Measurements from ENCODE around the gene IFNA13.

The IFNA13 gene

DNA sequence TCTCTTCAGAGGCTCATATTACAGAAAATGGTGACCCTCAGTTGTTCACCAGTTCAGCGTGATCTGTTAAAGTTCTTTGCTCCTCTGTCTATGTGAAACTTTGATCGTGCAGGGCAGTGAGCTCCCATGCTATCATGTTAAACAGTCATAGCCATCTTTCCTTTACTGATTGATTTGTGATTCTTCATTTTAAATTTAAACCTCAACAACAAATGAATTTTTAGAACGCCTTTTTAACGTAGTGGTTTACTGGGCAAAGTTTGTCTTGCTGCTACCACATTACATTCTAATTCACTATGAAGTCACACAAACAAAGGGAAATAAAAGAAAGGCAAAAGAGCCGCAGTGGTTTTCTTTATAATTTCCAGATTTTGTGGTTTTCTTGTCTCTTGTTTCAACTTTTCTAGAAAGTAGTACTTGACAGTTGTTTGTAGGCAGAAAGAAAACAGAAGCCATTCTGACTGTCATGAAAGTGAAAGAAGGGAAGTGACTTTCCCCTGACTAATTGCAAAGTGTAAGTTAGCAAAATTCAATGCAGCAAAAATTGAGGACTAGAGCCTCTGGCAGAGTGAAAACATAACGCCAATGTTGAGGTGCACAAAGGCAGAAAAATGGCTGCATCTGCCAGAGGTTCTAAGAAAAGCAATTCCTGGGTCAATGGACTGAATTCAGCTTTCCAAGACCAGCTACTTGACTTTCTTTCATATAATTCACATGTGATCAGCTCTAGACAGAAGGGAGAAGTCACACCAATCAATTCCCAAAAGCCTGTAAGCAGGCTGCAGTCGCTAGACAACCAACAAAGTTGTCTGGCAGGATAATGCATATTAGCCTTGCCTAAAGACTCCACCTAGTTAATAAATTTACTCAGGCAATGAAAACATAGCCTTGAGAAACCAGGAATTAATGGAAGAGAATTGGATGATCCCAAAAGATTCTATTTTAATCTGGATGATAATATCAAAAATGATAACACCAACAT lies 10.1 kb downstream of the IFNA13 start:
- DNase-seq = no peak

DNA sequence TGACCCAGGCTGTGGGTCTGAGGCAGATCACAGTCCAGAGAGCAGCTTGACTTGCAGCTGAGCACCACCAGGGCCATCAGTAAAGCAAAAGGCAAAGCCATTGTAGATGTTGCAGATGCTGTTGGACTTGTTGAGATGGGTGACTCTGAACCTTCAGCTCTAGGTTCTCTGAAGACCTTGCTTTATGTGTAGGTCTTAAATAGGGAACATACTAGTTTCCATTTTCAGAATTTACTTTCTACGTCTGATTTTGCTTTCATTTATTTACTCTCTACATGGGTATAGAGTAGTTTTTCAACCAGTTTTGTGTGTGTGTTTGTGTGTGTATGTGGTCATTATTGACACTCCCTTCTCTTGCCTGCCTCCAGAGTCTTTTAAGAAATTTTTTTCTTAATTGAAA lies 17.1 kb downstream of the IFNA13 start, which contains the start of gene IFNA6:
Gene IFNA6, minus strand, starts transcription at position 101 of the 400 bp plus-strand sequence. Its CDS starts 0 bp downstream, at position 101.
- DNase-seq = no peak

DNA sequence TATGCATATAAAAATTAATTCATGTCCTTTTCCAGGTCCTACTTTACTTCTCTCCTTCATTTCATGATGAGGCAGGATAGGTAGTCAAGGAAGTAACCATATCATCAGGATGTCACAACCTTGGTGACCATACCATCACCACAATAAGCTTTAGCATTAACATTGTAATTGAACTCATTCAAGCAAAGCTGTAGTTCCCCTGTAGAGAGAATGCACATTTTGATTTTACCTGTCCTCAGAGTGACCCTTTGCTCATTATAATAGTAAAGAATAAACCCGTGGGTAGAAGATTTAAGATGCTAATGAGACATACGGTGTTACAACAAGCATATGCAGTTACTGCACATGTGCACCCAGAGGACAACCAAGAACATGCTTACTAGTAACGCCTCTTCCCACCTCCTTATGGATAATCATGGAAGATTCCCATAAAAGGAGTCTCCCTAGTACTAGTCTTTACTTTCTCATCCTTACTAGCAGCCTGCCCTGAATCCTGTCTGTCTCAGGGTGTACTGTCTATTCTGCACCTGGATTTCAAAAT lies 19.4 kb downstream of the IFNA13 start:
- DNase-seq = no peak

DNA sequence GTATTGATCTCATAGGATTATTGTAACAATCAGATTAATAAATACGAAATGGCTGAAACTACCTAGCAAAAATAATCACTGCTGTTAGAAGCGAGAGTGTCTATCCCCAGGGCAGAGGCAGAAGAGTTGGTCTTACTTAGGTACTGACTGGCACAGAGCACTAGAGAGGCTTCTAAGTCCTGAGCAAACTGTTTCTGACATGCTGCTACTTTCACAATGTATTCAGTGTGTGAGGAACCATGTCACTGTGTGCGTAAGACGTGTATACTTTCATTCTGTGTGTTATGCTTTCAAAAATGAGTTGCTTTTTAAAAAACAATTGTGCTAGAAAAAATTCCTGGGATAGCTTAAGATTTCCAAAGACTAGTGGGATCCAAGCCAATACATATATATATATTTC lies 27.1 kb downstream of the IFNA13 start:
- DNase-seq = no peak

DNA sequence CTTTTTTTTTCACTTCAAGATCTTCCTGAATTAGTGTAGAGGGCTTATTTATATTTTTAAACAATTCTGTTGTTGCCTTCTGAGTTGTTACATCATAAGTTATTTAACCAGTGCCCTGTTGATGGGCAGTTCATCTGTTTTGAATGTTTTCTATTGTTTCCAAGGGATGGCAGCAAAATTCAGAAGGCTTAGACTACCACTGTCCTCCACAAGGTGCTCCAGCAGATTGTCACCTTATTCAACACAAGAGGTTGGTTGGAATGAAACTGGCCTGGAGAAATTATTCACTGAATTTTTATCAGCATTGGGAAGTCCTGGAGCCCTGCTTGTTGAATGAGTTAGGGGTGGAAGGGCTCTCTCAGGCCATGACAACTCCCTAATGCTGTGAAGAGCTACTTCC lies 31.4 kb downstream of the IFNA13 start:
- no peak for DNase-seq

DNA sequence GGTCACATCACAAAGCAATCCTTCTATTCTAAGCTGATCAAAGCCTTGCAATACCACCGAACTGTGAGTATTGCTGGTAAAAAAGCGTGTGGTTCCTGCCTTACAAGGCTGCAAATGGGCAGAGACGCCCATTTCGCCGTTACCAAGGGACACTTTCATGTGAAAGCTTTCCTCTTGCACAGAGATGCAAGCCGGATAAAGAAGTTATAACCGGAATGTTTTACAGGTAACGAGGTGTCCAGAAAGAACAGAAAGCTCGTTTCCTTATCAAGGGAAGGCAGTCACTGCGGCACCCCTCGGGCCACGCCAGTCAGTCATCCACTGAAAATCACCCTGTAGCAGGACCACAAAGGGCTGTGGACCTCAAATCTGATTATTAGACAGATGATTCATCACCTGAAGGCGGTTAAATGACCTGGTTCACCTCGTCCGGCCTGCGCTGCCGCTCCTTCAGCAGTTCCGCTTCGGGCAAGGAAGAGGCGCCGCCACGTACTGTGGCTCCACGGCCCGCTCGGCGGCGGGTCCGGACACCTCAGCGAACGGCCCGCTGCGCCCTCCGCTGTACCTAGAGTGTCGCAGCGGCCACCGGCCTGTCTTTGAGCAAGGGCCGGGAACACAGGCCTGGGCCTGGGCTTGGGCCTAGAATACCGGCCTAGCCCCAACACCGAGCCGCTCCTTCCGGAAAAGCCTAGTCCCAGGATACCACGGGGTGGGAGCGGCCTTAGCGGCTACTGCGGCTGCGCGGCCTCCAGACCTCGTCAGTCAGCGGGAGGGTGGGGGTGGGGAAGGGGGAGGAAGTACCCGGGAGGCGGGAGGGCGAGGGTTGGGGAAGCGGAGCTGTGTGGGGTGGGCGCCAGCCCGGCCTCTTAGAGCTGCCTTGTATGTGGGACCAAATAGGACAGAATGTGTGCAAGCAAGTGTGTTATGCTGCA lies 32.9 kb downstream of the IFNA13 start, which contains the start of gene KLHL9:
Gene KLHL9, minus strand, starts transcription at position 704 of the 932 bp plus-strand sequence. Its CDS starts 545 bp downstream, at position 159.
- DNase-seq = peak; percentile 88

DNA sequence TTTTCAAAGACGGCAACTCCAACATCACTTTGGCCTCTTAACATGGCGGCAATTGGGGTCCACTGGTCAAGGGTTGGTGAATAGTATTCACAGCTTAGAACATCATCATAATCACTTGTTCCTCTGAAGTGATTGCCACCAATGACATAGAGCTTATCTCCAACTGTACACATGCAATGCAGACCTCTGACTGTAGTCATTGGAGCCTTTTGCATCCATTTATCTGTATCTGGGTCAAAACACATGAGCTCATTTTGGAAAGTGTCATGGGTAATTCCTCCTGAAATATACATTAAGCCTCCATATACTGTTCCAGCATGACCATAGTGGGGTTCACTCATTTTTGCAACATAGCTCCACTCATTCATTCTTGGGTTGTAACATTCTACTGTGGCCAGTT lies 34.6 kb downstream of the IFNA13 start:
- DNase-seq = no peak

DNA sequence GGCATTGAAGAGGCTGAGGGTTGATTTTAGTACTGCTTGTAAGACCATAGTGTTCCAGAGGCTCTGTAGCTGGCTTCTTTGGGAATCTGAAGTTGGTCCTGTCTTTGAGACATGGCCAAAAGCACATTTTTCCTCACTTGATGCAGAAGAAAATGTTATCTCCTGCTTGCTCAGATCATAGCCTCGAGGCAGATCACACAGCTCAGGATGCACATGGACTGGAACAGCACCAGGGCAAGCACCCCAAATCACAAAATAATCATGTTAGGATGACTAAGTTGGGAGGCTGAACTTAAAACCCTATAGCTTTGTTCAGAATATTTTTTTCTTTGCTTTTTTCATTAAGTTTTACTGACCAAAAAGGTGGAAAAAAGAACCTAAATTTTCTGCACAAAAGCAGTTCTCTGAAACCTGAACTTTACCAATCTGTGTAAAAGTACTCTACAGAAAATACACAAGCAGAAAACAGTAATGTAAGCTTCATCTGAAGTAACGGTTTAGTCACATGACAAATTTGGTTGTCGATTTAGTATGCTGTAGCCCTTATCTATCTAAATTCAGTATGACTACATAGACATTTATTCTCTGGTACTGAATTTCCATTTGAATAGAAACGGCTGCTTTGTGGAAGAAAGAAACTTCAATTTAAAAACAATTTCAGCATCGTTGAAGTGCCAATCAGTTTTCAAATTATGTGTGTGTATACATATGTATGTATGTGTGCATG lies 36.0 kb downstream of the IFNA13 start:
- DNase-seq = no peak

DNA sequence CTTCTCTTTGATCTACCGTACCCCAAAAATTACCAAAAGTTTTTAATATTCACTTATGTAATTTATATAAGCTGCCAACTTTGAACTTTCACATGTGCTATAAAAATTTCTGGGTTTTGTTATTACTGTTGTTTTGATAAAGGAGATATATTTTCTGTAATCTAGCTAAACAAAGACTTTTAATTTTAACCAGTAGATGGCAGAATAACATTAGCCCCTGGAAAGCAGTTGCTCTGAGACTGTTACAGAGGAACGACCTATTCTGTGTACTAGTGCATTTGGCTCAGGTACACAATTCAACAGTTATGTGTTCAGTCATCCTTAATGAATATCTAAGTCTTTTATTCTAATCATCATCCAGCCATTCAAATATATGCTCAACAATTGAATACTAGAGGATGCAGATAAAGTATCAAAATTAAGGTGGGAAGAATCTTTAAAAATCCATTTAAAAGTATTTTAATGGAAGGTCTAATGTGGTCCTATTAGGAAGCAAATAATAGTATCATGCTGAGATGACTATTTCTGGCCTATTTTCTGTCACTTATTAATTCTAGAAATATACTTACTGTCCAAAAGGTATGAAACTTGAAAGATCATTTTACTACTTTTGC lies 41.2 kb downstream of the IFNA13 start:
- DNase-seq = peak; percentile 34

DNA sequence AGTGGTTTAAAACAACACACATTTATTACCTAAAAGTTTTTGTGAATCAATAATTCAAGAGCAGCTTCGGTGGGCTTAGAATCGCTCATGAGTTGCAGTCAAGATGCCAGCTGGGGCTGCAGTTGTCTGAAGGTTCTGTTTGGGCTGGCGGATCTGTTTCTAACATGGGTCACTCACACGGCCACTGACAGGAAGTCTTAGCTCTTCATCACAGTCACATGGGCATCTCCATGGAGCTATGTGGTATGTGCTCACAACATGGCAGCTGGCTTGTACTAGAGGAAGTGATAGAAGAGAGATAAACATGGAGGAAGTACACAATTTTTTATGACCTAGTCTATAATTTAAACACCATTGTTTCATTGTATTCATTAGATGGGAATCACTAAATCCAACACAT lies 43.8 kb downstream of the IFNA13 start:
- no peak for DNase-seq

DNA sequence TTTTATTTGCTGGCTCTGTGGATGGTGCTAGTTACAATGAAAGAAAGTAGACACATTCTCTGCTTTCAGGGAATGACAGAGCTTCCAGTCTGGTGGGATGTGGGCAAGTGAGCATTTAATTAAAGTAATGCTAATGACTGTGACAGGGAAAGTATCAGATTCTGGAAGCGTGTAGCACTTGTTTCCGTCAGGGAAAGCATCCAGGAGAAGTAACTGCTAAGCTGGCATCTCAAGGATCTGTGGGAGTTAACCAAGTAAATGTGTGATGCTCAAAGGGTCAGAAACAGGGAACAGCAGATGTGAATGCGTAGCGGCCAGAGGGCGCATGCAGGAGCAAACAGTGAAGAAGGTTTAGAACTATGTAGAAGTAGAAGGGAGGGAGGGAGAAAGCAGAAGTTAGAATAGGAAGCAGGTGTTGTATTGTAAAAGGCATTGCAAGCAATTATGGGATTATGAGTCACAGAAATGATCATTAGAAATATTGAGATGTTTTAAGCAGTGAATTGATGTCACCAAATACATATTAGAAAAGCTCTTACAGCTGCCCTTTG lies 44.9 kb downstream of the IFNA13 start:
- DNase-seq = no peak

DNA sequence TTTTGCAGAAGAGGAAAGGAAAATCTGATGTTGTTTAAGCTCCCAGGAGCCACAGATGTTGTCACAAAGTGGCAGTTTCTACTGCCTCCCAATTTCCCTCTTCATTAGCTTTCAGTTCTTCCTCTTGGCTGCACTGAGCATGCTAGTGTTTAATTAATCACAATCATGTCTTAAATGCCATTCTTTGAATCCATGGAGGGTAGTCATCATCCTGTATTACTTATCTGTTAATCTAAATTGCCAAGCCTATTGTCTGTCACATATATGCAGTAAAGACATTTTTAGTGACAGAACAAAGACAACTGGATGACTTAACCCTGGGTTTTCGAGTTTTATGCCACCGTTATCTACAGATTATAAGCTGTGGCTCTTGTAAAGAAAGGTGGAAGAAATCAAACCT lies 47.4 kb downstream of the IFNA13 start:
- no peak for DNase-seq

DNA sequence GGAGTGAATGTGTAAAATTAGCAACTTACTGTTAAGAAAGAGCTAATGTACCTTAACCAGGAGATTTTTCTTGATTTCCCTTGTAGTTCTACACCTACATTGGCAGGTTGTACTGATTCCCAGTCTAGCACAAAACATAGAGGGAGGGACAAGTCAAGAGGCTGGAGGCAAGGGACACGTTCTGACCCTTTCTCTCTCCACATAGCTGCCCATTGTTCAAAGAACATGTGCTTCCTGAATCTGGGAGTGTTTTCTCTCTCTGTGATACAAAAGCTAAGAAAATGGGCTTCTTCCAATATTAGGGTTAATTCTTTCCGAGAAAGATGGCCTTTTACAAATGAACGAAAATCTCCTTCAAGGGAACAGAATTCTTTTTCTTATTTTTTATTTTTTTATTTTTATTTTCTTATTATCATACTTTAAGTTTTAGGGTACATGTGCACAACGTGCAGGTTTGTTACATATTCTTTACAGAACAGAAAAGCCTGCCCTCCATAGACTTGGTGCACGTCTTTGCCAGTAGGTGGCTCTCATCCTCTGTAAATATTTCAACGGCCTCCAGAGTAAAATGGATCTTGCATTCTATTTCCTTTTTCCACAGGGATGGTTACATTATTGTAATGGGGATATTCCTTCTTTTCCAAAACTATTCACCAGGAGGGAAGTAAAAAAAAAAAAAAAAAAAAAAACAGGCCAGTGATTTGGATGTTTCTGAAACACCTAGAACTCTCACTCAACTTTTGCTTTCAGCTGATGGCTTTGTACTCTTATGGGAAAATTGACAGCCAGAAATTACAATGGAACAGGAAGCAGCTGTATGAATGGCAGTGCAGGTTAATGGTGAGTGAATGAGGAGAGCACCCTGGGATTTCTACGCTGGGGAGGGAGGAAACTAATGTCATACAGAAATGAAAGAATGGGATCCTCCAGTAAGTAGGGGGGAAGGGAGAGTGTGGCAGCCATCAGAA lies 49.6 kb downstream of the IFNA13 start:
- peak; percentile 58 for DNase-seq

Data from HCEC 1CT (cell line).